Natural killer cell (primary cell): ENCODE results near the gene EMSY. TPM values are rescaled to one million over a fixed set of nuclear protein-coding genes. Genes with fewer than 3 reads are reported as not detected.

ENCODE experiments used
- ATAC-seq, 3 donors: fragments of 150-1000 bp in 2 of 3; fragments of 200-7000 bp in 1 of 3; cut with Tn5 transposase; 1 replicate in 1 of 3; 2 replicates in 2 of 3; pipeline ENCODE4 v1.10.0; 2021; ENCODE audit warnings: mild to moderate bottlenecking in 2 of 3, moderate library complexity in 2 of 3
- DNase-seq, 2 donors: peaks; one replicate each; pipeline versions ENCODE4 v3.0.0 to v3.0.0-alpha.2; 2013 to 2021; ENCODE audit warnings: mixed read lengths in 1 of 2
- H3K27ac ChIP-seq: one replicate; pipeline ENCODE4 v1.5.1; 2013; ENCODE audit warnings: mild to moderate bottlenecking, low read length
- H3K27me3 ChIP-seq: one replicate; pipeline ENCODE4 v1.6.1; 2013; ENCODE audit warnings: low read length; ENCODE audit not compliant: control insufficient read depth, insufficient read depth
- H3K36me3 ChIP-seq: one replicate; pipeline ENCODE4 v1.6.1; 2013; ENCODE audit warnings: low read length; ENCODE audit not compliant: control insufficient read depth, insufficient read depth
- H3K4me1 ChIP-seq: one replicate; pipeline ENCODE4 v1.6.1; 2013; ENCODE audit warnings: low read length; ENCODE audit not compliant: control insufficient read depth, insufficient read depth
- H3K4me3 ChIP-seq: one replicate; pipeline ENCODE4 v1.5.1; 2013; ENCODE audit warnings: low read length
- H3K9me3 ChIP-seq: one replicate; pipeline ENCODE4 v1.6.1; 2013; ENCODE audit warnings: low read length; ENCODE audit not compliant: control insufficient read depth, insufficient read depth
- H3K27ac Mint-ChIP-seq, 2 donors: one replicate each; pipeline ENCODE4 v1.8.0; 2022; ENCODE audit warnings: mild to moderate bottlenecking in 2 of 2, mixed read lengths in 2 of 2, moderate library complexity in 1 of 2
- H3K27me3 Mint-ChIP-seq, 2 donors: one replicate each; pipeline ENCODE4 v1.8.0; 2022; ENCODE audit warnings: low read depth in 2 of 2, mixed read lengths in 2 of 2
- H3K36me3 Mint-ChIP-seq: one replicate; pipeline ENCODE4 v1.8.0; 2022; ENCODE audit warnings: mixed read lengths
- H3K4me1 Mint-ChIP-seq, 2 donors: one replicate each; pipeline ENCODE4 v1.8.0; 2022; ENCODE audit warnings: mixed read lengths in 2 of 2
- H3K4me3 Mint-ChIP-seq: one replicate; pipeline ENCODE4 v1.8.0; 2022; ENCODE audit warnings: mild to moderate bottlenecking, moderate library complexity, mixed read lengths
- H3K9me3 Mint-ChIP-seq, 2 donors: one replicate each; pipeline ENCODE4 v1.8.0; 2022; ENCODE audit warnings: mixed read lengths in 2 of 2
- CTCF ChIP-seq: fragments of 200-600 bp; IDR thresholded peaks from one replicate; pipeline ENCODE4 v1.8.0; 2022; ENCODE audit warnings: antibody characterized with exemption
- WGBS: methylation state at CpG from one replicate; pipeline ENCODE4 v1.1.7; 2013; ENCODE audit warnings: missing lambda C conversion rate; ENCODE audit not compliant: insufficient coverage; 5-methylcytosine and 5-hydroxymethylcytosine counted together
- intact Hi-C: fragments of 100-400 bp; cut with micrococcal nuclease; formaldehyde crosslinking; loops from one replicate; pipeline ENCODE4 v1.14.2; 2022
- total RNA-seq, 4 donors: library from RNA; stranded (reverse); fragments of 120-200 nt in 1 of 4; gene quantifications; one replicate each; pipeline versions ENCODE4 v1.2.3 to v1.2.4, GENCODE V29; 2013 to 2022

The EMSY gene
- total RNA-seq, 3 donors from 2014 or later (not counting 1 experiment from before 2014, with no cell fraction given) = 36.0 to 43.8 (median 39.4) TPM

GRCh38 chr11:76577921-76578653, 133.3 kb downstream of the EMSY start:
- no peak overlapping the region for H3K4me3 Mint-ChIP-seq
- TF ChIP-seq CTCF = no peak
- H3K27ac ChIP-seq = no peak overlapping the region
- no peaks in the 10 kb centered on the region for H3K9me3 ChIP-seq
- no peaks in the 10 kb centered on the region for H3K27me3 ChIP-seq
- intact Hi-C loops = no loop called here
- H3K4me1 ChIP-seq = no peaks in the 10 kb centered on the region
- ATAC-seq (no peak), DNase-seq (no peak)
- 88% methylated on average over 11 of the region's 11 CpGs for WGBS
- H3K9me3 Mint-ChIP-seq = no peaks in the 10 kb centered on the region
- no peaks in the 10 kb centered on the region for H3K36me3 Mint-ChIP-seq
- H3K4me1 Mint-ChIP-seq = no peaks in the 10 kb centered on the region
- H3K27ac Mint-ChIP-seq = no peak overlapping the region
- H3K4me3 ChIP-seq = no peak overlapping the region
- no peaks in the 10 kb centered on the region for H3K36me3 ChIP-seq
- peaks cover 15 to 21% of the 10 kb centered on the region in 2 donors for H3K27me3 Mint-ChIP-seq

GRCh38 chr11:76578654-76579055, 133.8 kb downstream of the EMSY start:
- Mint-ChIP-seq H3K9me3 (no peaks in the 10 kb centered on the region), H3K27ac (no peak overlapping the region), H3K36me3 (no peaks in the 10 kb centered on the region), H3K27me3 (peaks cover 12 to 15% of the 10 kb centered on the region in 2 donors), H3K4me1 (no peaks in the 10 kb centered on the region), H3K4me3 (no peak overlapping the region)
- Histone ChIP-seq H3K9me3 (no peaks in the 10 kb centered on the region), H3K4me1 (no peaks in the 10 kb centered on the region), H3K27ac (no peak overlapping the region), H3K27me3 (no peaks in the 10 kb centered on the region), H3K4me3 (no peak overlapping the region), H3K36me3 (no peaks in the 10 kb centered on the region)
- WGBS = 87% methylated on average over 11 of the region's 11 CpGs
- DNase-seq = no peak
- TF ChIP-seq CTCF = no peak
- intact Hi-C loops = no loop called here
- ATAC-seq = no peak

GRCh38 chr11:76579056-76579751, 134.4 kb downstream of the EMSY start:
- intact Hi-C loops = no loop called here
- DNase-seq (no peak), ATAC-seq (no peak)
- Histone ChIP-seq H3K9me3 (no peaks in the 10 kb centered on the region), H3K36me3 (no peaks in the 10 kb centered on the region), H3K4me3 (no peak overlapping the region), H3K27me3 (no peaks in the 10 kb centered on the region), H3K4me1 (no peaks in the 10 kb centered on the region), H3K27ac (no peak overlapping the region)
- no peaks in the 10 kb centered on the region for H3K4me1 Mint-ChIP-seq
- no peak overlapping the region for H3K27ac Mint-ChIP-seq
- H3K27me3 Mint-ChIP-seq = peaks cover 9 to 10% of the 10 kb centered on the region in 2 donors
- H3K4me3 Mint-ChIP-seq = no peak overlapping the region
- no peaks in the 10 kb centered on the region for H3K9me3 Mint-ChIP-seq
- H3K36me3 Mint-ChIP-seq = no peaks in the 10 kb centered on the region
- 90% methylated on average over 18 of the region's 18 CpGs for WGBS
- no peak for TF ChIP-seq CTCF
